CD4-positive, alpha-beta T cell treated with Interleukin-6 for 4 hours (primary cell): ENCODE results near the gene LRRD1.
"Not testable (repeated sequence)": the region's sequence is repeated elsewhere in the genome, so short reads cannot be mapped to it uniquely, and the experiment has no call there.

Experiments
- DNase-seq: peaks from one replicate; pipeline ENCODE4 v3.0.0-alpha.2; 2020; ENCODE audit warnings: mixed read lengths

LRRD1 gene

DNA sequence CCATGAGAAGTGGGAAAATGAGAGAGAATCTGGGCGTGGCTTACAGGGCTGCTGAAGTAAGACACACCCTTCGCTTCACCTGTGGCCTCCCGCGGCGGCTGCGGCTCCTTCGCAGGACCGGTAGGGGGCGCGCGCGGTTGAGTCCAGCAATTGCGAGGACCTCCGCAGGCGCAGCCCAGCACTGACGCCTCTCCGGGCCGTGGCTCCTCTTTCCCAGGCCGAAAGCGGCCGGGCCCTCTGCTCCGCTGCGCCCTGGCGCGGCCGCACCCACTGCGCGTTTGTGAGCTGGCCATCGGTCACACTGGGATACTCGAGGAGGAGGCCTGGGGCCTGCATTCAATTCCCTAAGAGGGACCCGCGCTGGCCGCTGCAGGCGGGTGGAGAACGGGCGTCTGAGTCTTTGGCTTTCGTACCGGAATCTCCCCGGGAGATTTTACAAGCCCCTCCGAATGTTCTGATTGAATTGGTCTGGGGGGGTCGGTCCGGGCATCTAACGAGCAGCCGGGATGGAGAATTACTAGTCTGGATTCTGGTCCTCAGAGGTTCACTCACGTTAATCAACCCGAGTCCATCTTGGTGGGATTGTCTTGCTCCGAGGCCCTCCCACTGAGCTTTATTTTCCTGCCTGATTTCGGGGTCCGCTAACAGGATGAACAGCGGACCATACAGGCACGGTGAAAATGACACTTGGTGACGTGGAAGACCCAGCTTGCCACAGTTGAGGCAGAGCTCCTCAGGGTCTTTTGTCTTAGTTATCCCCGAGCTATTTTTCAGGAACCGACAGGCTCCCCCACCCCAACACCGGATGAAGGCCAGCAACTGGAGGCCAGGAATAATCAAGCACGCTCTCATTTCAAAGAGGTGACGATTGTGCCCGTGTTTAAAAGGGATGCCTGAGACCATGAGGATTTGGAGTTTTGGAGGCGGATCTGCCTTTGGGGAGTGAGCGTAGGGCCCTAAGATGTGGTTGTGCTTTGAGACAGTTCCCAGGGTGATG lies at the start of gene LRRD1:
TSS of gene LRRD1 (minus strand) at position 215 of the 997 bp plus-strand sequence. CDS start 13,940 bp downstream, outside the sequence.
- DNase-seq: peak; percentile 92

- no peak for DNase-seq
These were observed 49.8 kb upstream of the LRRD1 start for GRCh38 chr7:92228742-92229141.

GRCh38 chr7:92228100-92228499 lies 49.2 kb upstream of the LRRD1 start:
- no peak for DNase-seq

DNA sequence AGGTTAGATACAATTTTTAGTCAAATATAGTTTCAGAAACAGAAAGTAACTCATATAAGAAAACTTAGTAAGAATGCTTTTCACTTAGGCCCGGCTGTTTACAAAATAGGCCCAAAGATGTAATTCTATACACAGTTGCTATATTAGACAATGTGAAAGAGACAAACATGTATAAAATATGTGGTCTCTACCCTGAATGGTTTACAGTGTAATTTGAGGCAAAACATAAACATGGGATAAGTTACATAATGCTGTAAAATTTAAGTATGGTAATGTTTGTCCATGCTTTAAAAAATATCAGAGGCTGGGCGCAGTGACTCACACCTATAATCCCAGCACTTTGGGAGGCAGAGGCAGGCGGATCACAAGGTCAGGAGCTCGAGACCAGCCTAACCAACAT lies 48.0 kb upstream of the LRRD1 start:
- no peak for DNase-seq

DNA sequence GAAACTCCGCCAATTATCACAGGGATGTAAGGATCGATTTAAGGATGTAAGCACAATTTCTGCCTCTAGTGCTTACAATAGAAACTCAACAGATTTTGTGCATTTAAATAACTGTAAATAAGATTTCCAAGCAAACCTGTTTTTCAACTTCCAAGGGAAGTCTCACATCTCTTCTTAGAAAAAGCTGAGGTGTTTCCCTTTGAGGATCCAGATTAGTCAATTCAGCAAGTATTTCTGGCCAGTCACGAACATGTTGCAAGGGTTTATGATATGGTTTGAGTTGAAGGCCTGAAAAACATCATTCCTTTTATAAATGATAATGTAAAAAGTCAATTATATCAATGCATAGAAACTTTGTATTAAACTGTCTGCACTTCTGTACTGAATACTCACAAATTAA lies 42.8 kb upstream of the LRRD1 start:
- no peak for DNase-seq

GRCh38 chr7:92206672-92207071 lies 27.7 kb upstream of the LRRD1 start:
- DNase-seq: no peak

DNA sequence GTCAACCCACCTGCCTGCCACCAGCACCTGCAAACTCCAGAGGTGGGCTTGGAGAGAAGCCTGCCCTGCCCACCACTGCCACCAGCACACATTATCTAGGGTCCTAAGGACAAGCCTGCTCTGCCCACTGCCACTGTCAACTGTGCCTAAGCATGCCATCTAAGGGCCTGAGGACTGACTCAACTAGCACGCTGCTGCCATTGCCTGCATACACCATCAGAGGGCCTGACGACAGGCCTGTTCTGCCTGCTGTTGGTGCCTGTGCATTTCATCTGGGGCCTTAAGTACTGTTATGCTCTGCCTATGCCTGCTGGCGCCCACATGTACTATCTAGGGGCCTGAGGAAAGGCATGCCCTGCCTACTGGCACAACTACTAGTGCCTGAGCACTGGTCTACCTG lies 27.0 kb upstream of the LRRD1 start:
- DNase-seq: no peak

DNA sequence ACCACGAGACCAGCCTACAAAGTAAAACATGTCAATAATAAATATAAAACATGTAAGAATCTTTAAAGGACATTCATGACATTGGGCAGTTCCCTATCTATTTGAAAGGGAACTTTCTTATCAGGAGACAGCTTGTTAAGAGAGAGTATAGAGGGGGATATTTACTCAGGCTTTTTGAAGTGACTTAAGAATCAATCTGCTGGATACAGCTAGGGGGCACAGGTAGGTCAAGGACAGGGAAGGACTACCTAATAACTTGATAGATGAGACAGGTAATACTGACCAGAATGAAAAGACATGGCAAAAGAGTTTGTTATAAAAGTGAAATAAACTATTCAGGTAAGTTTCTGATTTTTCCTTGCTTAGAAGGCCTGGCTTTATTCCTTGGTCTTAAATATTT lies 21.8 kb upstream of the LRRD1 start:
- DNase-seq: no peak

- no peak for DNase-seq
These were observed 13.4 kb upstream of the LRRD1 start for GRCh38 chr7:92192326-92192725.

DNA sequence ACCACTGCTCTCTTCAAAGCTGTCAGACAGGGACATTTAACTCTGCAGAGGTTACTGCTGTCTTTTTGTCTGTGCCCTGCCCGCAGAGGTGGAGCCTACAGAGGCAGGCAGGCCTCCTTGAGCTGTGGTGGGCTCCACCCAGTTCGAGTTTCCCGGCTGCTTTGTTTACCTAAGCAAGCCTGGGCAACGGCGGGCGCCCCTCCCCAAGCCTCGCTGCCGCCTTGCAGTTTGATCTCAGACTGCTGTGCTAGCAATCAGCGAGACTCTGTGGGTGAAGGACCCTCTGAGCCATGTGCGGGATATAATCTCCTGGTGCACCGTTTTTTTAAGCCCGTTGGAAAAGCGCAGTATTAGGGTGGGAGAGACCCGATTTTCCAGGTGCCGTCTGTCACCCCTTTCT lies 10.3 kb upstream of the LRRD1 start:
- DNase-seq: not testable (repeated sequence)

- not testable (repeated sequence) for DNase-seq
These were observed 5.4 kb upstream of the LRRD1 start for GRCh38 chr7:92184294-92184693.

DNA sequence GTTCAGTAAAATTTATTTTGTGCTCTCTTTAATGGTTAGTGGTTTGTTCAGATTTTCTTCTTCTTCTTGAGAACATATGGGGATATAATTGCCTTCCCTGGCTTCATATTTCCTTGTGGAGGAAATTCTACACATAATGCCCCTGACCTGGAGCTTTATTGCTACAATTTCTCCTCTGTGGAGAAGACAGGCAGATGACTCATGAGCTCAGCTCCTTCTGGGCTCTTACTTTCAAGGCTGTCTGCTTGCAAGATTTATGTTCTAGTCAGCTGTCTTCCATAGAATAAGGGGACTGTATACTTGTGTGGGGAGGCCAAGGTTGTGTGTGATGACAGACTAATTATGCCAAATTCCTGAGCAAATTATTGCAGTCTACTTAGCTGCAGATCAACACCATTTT lies 1.6 kb downstream of the LRRD1 start:
- no peak for DNase-seq

DNA sequence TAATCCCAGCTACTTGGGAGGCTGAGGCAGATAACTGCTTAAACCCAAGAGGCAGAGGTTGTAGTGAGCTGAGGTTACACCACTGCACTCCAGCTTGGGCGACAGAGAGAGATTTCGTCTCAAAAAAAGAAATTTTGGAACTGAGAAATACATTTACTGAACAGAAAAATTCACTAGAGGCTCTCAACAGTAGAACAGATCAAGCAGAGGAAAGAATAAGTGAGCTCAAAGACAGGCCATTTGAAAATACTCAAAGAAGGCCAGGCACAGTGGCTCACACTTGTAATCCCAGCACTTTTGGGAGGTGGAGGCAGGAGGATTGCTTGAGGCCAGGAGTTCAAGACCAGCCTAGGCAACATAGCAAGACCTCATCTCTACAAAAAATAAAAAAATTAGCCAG lies 9.4 kb downstream of the LRRD1 start:
- DNase-seq: not testable (repeated sequence)

DNA sequence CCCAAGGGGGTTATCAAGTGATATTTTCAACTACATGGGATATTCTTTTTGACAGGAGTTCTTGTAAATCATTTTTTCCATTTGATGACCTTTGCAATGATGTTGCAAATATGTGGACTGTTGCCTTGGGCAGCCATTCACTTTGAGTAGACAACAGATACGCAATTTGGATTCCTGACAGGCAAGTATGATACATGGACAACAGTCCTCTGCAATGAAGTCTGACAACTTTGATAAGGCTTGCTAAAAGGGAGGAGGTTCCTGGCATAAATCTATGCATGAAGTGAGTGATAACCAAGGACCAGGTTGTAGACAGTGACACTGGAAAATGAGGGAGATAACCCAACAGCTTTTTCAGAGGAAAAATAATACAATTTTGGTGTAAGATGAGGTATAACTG lies 17.7 kb downstream of the LRRD1 start:
- DNase-seq: no peak

GRCh38 chr7:92158660-92159575 lies 20.0 kb downstream of the LRRD1 start:
- DNase-seq: no peak

GRCh38 chr7:92156990-92157389 lies 22.0 kb downstream of the LRRD1 start:
- DNase-seq: no peak

GRCh38 chr7:92155108-92155739 lies 23.7 kb downstream of the LRRD1 start:
- DNase-seq: no peak

DNA sequence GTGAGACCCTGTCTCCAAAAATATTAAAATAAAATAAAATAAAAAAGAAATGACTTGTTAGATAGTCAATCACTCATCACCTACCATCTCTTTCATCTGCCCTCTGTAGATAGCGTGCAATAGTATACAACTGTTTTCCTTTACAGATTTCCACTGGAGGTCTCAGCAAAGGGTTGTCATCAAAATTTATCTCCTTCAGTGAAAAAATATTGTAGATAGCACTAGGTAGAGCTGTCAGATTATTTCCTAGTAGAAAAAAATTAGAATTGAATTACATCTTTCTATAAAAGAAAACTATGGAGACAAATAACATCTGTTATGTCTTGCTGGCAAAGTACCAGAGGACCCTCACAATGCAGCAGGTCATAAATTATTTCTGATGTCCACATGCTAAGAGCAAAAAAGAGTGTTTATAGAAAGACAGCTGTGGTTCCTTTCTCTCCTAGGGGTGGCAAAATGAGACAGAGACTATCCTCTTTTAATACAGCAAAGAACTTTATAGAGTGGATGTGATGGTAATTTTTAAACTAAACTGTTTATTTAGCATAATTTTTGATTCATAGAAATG lies 28.4 kb downstream of the LRRD1 start:
- no peak for DNase-seq

DNA sequence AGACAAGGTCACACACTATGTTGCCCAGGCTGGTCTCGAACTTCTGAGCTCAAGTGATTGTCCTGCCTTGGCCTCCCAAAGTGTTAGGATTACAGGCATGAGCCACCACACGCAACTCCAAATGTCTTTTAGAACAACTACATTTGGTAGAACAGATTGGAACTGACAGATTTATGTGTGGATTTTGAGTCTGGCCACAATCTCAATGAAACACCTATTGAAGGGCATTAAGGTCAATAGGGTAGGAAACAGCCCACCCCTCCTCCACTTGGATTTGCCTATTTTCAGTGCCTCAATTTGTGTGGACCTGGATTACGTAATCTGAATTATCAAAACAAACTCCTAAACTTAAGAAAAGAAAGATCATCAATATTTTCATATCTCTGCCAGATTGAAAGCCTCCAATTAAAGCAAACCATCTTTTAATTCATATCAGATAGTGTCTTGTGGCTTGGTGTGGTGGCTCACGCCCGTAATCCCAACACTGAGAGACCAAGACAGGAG lies 29.2 kb downstream of the LRRD1 start:
- no peak for DNase-seq

GRCh38 chr7:92143192-92143880 lies 35.6 kb downstream of the LRRD1 start:
- DNase-seq: not testable (repeated sequence)

GRCh38 chr7:92142791-92143190 lies 36.2 kb downstream of the LRRD1 start:
- not testable (repeated sequence) for DNase-seq

DNA sequence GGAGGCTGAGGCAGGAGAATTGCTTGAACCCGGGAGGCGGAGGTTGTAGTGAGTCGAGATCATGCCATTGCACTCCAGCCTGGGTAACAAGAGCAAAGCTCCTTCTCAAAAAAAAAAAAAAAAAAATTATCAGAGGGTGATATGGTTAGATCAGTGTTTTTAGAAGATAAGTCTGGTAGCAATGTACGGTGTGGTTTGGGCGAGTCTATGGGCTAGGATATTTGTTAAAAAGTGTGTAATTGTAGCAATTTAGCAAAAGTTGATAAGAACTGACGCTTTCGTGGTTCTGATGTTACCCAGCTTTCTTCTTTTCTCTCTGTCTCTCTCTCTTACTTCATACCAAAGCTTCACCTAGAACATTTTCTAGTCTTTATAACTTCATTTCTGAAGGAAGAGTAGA lies 37.8 kb downstream of the LRRD1 start:
- DNase-seq: no peak
